ENCODE data around the gene ZNF140. TPM values are rescaled to one million over a fixed set of nuclear protein-coding genes. Genes with fewer than 3 reads are reported as not detected.
A peak's percentile ranks its signal among the peaks of the same experiment; 100 is the strongest.

ZNF140 gene
- total RNA-seq, 1 donor from 2014 or later: 5.7 TPM

DNA sequence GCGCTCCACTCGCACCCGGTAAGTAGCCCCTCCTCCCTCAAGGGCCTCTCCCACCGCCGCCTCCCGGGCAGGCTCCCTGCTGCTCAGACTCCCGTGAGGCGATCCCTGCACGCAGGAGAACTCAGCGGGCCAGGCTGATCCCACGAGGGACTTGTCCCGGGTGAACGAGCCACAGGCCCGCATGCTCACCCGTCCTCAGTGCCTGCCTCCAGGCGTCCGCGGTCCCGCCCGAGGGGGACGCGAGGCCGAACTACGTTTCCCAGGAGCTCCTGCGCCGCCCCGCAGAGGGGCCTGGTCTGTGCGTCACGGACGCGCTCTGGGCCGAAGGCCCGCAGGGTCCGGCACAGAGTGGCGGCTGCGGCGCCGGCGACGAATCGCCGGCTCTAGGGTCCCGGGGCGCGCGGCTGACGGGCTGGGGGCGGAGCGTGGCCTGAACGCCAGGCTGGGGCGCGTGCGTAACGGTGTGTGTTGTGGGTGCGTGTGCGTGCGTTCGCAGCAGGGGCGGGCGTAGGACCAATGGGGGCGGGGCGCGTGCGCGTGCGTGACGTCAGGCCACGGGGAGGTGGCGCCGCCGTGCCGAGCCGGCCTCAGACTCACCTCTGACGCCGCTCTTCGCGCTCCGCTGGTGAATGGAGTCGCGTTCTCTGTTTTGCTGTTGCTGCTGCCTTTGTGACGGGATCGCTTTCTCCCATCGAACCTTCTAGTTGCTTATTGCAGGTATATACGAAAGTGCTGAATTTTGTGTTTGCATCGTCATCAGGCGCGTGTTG is 49.5 kb downstream of the ZNF140 start, which contains the start of the genes ZNF10 and ZNF891:
Gene ZNF10 (plus strand): TSS at position 590 of the 770 bp plus-strand sequence. CDS start 13,866 bp downstream, outside the sequence.
Gene ZNF891 (minus strand): TSS at position 237 of the 770 bp plus-strand sequence. CDS start 8,356 bp downstream, outside the sequence.
- ATAC-seq: peak; percentile 95
- peak; percentile 97 for DNase-seq (ENCODE audit: low spot score)

GRCh38 chr12:133130808-133131128 is 50.0 kb downstream of the ZNF140 start:
- peak; percentile 54 for DNase-seq (ENCODE audit: low spot score)
- peak; percentile 9 for ATAC-seq

- ATAC-seq (no peak), DNase-seq (ENCODE audit: low spot score) (no peak)
These were observed 55.0 kb downstream of the ZNF140 start for GRCh38 chr12:133135747-133136146.

DNA sequence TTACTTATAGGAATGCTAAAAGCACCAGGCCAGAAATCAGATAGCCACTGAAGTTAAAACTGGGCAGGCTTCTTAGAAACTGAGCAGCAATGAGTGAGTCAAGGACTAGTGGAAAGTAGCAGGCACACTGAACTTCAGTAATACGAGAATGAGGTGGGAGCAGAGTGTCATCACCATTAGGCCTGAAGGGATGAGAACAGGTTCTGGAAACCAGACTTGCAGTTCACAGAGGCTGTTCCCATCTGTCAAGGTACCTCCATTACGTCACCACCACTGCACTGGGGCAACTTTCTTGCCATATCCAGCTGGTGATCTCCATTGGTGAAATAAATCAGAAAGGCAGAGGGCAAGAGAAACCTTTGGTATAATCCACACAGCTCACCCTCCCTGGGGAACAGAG is 65.3 kb downstream of the ZNF140 start:
- ATAC-seq (no peak), DNase-seq (ENCODE audit: low spot score) (no peak)

DNA sequence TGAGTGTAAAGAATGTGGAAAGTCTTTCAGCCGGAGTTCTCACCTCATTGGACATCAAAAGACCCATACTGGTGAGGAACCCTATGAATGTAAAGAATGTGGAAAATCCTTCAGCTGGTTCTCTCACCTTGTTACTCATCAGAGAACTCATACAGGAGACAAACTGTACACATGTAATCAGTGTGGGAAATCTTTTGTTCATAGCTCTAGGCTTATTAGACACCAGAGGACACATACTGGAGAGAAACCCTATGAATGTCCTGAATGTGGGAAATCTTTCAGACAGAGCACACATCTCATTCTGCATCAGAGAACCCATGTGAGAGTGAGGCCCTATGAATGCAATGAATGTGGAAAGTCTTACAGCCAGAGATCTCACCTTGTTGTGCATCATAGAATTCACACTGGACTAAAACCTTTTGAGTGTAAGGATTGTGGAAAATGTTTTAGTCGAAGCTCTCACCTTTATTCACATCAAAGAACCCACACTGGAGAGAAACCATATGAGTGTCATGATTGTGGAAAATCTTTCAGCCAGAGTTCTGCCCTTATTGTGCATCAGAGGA is 75.5 kb downstream of the ZNF140 start:
- no peak for DNase-seq (ENCODE audit: low spot score)
- ATAC-seq: no peak

Other genes with a start within 250 kb of the ZNF140 start
- gene CHFR, start 193.3 kb upstream of the ZNF140 start, total RNA-seq: 14.2 TPM
- 6.6 TPM for gene ZNF605, start 124.6 kb upstream of the ZNF140 start, total RNA-seq
- 5.1 TPM for gene ZNF26, start 94.6 kb upstream of the ZNF140 start, total RNA-seq
- gene ZNF84, start 43.4 kb upstream of the ZNF140 start, total RNA-seq: 7.8 TPM
- gene ZNF891, start 49.4 kb downstream of the ZNF140 start, total RNA-seq: 0.78 TPM
- gene ZNF10, start 49.7 kb downstream of the ZNF140 start, total RNA-seq: 4.8 TPM
- 8.3 TPM for gene ZNF268, start 100.6 kb downstream of the ZNF140 start, total RNA-seq
- not detected for gene ANHX, start 155.0 kb downstream of the ZNF140 start, total RNA-seq